BJ (cell line): ENCODE measurements around the gene CSHL1. TPM values are rescaled to one million over a fixed set of nuclear protein-coding genes. Genes with fewer than 3 reads are reported as not detected.
A peak's percentile ranks its signal among the peaks of the same experiment; 100 is the strongest.
"Not testable (repeated sequence)": the region's sequence is repeated elsewhere in the genome, so short reads cannot be mapped to it uniquely, and the experiment has no call there.

Source experiments
- CTCF ChIA-PET: fragments of 350-600 bp; formaldehyde crosslinking; extraction: SDS; loops from one replicate; lab custom pipeline; 2021; ENCODE audit warnings: antibody characterized with exemption, inconsistent platforms; lab: Yijun Ruan, JAX
- POLR2A ChIA-PET: fragments of 300-600 bp; sonication (Branson Sonifier 250); formaldehyde crosslinking; extraction: SDS; loops from one replicate; lab custom pipeline; 2021; ENCODE audit warnings: antibody characterized with exemption; lab: Charles Lee
- DNase-seq: peaks from one replicate; pipeline ENCODE4 v3.0.0-alpha.2; 2011; ENCODE audit warnings: low read depth
- H3K27me3 ChIP-seq: 2 replicates; pipeline ENCODE4 v1.6.0; 2011; ENCODE audit warnings: low read length; ENCODE audit not compliant: control insufficient read depth, insufficient read depth
- H3K36me3 ChIP-seq: 2 replicates; pipeline ENCODE4 v1.5.1; 2011; ENCODE audit warnings: low read length; ENCODE audit not compliant: control insufficient read depth, insufficient read depth
- H3K4me3 ChIP-seq: 2 replicates; pipeline ENCODE4 v1.5.1; 2011; ENCODE audit warnings: low read depth, mild to moderate bottlenecking, control low read depth, low read length
- polyA plus RNA-seq: library from polyadenylated mRNA; depleted of rRNA; stranded (reverse); fragments of >200 nt; gene quantifications from 2 replicates; pipeline ENCODE4 v1.2.3, GENCODE V29; 2011; rRNA removed
- small RNA-seq: library from RNA; depleted of rRNA; stranded (forward); fragments of <200 nt; gene quantifications from one replicate; pipeline ENCODE3, GENCODE V24; 2012; ENCODE audit warnings: low replicate concordance, low read depth; ENCODE audit not compliant: insufficient read length
- TF ChIP-seq, protein P1 (sequence below): IDR thresholded peaks from 2 replicates; pipeline ENCODE4 v1.5.1; 2011; ENCODE audit warnings: low read depth, mild to moderate bottlenecking, control low read depth, inconsistent platforms, low read length, moderate library complexity; ENCODE audit not compliant: insufficient read depth

Gene CSHL1
- polyA plus RNA-seq, 1 experiment, result not detected

DNA sequence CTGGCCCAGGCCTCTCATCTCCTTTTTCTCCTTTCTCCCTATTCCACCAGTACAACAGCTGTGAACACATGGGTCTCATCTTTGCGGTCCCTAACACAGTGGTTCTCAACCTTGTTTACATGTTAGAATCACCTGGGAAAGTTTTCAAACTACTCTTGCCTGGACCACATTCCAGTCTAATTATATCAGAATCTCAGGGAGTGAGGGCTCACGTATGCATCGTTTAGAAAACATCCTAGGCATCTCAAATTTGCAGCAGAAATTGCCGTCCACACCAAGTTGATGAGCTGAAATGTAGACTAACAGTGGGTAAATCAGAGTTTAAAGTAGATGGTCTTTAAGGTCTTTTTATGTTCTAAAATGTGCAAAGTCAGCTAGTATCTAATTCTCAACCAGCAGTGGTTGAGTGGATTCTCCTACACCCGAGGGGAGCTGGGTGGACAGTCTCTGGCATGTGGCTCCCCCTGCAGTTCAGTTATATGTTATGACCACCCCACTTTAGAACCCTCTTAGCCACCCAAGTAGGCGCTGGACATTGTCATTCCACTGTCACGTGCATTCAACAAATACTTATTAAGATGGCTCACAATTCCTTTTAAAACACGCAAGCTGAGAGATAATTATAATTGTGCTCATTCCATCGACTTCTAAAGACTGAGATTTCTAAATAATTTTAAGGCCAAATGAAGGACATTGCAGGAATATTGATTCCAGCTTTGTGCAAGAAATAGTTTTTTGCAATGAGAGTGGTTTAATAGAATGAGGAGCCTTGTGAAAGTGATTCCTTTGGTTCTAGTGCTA lies 41.4 kb downstream of the CSHL1 start:
- TF ChIP-seq, protein P1, sequence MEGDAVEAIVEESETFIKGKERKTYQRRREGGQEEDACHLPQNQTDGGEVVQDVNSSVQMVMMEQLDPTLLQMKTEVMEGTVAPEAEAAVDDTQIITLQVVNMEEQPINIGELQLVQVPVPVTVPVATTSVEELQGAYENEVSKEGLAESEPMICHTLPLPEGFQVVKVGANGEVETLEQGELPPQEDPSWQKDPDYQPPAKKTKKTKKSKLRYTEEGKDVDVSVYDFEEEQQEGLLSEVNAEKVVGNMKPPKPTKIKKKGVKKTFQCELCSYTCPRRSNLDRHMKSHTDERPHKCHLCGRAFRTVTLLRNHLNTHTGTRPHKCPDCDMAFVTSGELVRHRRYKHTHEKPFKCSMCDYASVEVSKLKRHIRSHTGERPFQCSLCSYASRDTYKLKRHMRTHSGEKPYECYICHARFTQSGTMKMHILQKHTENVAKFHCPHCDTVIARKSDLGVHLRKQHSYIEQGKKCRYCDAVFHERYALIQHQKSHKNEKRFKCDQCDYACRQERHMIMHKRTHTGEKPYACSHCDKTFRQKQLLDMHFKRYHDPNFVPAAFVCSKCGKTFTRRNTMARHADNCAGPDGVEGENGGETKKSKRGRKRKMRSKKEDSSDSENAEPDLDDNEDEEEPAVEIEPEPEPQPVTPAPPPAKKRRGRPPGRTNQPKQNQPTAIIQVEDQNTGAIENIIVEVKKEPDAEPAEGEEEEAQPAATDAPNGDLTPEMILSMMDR, result peak; percentile 32
- POLR2A ChIA-PET, H3K27me3 ChIP-seq, H3K4me3 ChIP-seq, H3K36me3 ChIP-seq: not testable (repeated sequence)
- peak; percentile 4 for DNase-seq
- CTCF ChIA-PET, result interaction anchor here (0.6 to 6.5 kb wide), 9 partner anchors 12 to 27 kb away, joined by 3 to 37 read pairs (median 4); partner anchors contain the start of genes GH2 and SMARCD2

DNA sequence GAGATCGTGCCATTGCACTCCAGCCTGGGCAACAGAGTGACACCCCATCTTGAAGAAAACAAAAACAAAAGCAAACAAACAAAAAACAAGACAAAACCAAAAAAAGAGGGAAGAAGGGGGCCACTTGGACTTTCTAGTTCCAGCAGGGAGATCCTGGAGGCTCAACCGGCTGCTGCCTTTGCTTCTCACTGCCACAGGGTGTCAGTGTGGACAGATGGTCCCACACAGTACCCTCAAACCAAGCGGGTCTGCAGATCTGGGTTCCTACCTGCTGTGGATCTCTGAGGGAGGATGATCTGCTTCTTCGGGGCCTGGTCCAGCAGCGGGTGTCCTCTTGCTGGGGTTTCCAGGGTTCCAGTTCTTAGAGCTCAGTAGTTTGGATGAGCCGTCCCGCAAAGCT lies 44.4 kb downstream of the CSHL1 start:
- H3K4me3 ChIP-seq, H3K36me3 ChIP-seq, DNase-seq, H3K27me3 ChIP-seq, POLR2A ChIA-PET: not testable (repeated sequence)
- CTCF ChIA-PET, result interaction anchor here (0.8 to 6.5 kb wide), 16 partner anchors 10 to 637 kb away, joined by 3 to 37 read pairs (median 4); partner anchors contain the start of genes GH2, PSMC5 and SMARCD2

Small RNA genes lying within 50 kb of the gene (small RNA-seq; reads per million reads assigned to genes)
- gene AC040958.1 (not detected), gene AC127029.1 (not detected), gene GH1 (not detected)

Other genes starting within 250 kb of the CSHL1 start
- gene LIMD2, start 211.1 kb downstream of the CSHL1 start, polyA plus RNA-seq, result 7.9 and 13.8 TPM in 2 replicates
- gene STRADA, start 169.5 kb downstream of the CSHL1 start, polyA plus RNA-seq, result 21.0 and 30.9 TPM in 2 replicates
- 31.4 and 55.3 TPM in 2 replicates for gene CCDC47, start 137.7 kb downstream of the CSHL1 start, polyA plus RNA-seq
- gene DDX42, start 137.1 kb downstream of the CSHL1 start, polyA plus RNA-seq, result 56.3 and 99.3 TPM in 2 replicates
- 149 and 151 TPM in 2 replicates for gene PSMC5, start 83.8 kb downstream of the CSHL1 start, polyA plus RNA-seq
- 36.3 and 42.1 TPM in 2 replicates for gene FTSJ3, start 83.6 kb downstream of the CSHL1 start, polyA plus RNA-seq
- 57.6 and 80.0 TPM in 2 replicates for gene SMARCD2, start 68.6 kb downstream of the CSHL1 start, polyA plus RNA-seq
- not detected in 2 replicates for gene CSH2, start 37.6 kb downstream of the CSHL1 start, polyA plus RNA-seq
- gene GH2, start 29.3 kb downstream of the CSHL1 start, polyA plus RNA-seq, result not detected in 2 replicates
- gene CSH1, start 14.7 kb downstream of the CSHL1 start, polyA plus RNA-seq, result not detected in 2 replicates
- gene GH1, start 7.6 kb upstream of the CSHL1 start, polyA plus RNA-seq, result not detected in 2 replicates
- gene CD79B, start 21.1 kb upstream of the CSHL1 start, polyA plus RNA-seq, result 0.36 and 0.58 TPM in 2 replicates
- gene SCN4A, start 61.7 kb upstream of the CSHL1 start, polyA plus RNA-seq, result 0.06 TPM in 1 of 2 replicates, not detected in the other
- 0.10 and 0.21 TPM in 2 replicates for gene PRR29, start 87.1 kb upstream of the CSHL1 start, polyA plus RNA-seq
- 0.91 and 1.6 TPM in 2 replicates for gene ICAM2, start 109.4 kb upstream of the CSHL1 start, polyA plus RNA-seq
- gene ERN1, start 218.9 kb upstream of the CSHL1 start, polyA plus RNA-seq, result 8.5 and 8.6 TPM in 2 replicates